Fibroblast of villous mesenchyme (primary cell): ENCODE measurements around the gene SYNJ2. TPM values are rescaled to one million over a fixed set of nuclear protein-coding genes. Genes with fewer than 3 reads are reported as not detected.

Source experiments
- DNase-seq: peaks from one replicate; pipeline ENCODE4 v3.0.0-alpha.2; 2010; ENCODE audit warnings: low read depth
- H3K4me3 ChIP-seq: 2 replicates; pipeline ENCODE4 v1.5.1; 2011; ENCODE audit warnings: low read depth, mild to moderate bottlenecking, low read length
- total RNA-seq: library from RNA; depleted of rRNA; stranded (reverse); fragments of >200 nt; gene quantifications from 2 replicates; pipeline ENCODE4 v1.2.3, GENCODE V29; 2012
- TF ChIP-seq, protein P1 (sequence below): IDR thresholded peaks from 2 replicates; pipeline ENCODE4 v1.5.1; 2012; ENCODE audit warnings: low read depth, mild to moderate bottlenecking, low read length; ENCODE audit not compliant: insufficient read depth

Gene SYNJ2
- total RNA-seq, 1 donor = 53.1 TPM

DNA sequence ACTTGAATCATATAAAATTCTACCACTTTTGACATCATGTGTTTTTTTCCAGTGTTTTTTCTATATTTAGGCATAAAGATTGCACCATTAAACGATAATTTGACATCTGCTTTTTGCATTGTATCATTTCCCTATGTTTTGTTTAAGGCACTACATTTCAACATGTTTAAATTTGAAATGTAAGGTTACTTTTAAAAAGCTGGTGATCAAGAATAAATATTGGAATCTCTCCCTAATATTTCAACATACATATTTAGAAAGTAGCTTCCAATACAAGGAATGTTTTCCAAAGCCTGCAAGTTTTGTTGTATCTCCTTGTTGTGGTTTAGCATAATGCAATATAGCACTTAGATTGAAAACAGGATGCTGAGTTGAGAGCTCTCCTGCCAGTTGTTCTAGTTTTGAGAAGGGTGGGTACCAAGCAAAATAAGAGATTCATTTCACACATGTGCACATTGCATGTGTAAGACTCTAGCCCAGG lies 76.5 kb downstream of the SYNJ2 start:
- no peak overlapping the region for H3K4me3 ChIP-seq
- DNase-seq = peak; percentile 44
- TF ChIP-seq, protein P1, sequence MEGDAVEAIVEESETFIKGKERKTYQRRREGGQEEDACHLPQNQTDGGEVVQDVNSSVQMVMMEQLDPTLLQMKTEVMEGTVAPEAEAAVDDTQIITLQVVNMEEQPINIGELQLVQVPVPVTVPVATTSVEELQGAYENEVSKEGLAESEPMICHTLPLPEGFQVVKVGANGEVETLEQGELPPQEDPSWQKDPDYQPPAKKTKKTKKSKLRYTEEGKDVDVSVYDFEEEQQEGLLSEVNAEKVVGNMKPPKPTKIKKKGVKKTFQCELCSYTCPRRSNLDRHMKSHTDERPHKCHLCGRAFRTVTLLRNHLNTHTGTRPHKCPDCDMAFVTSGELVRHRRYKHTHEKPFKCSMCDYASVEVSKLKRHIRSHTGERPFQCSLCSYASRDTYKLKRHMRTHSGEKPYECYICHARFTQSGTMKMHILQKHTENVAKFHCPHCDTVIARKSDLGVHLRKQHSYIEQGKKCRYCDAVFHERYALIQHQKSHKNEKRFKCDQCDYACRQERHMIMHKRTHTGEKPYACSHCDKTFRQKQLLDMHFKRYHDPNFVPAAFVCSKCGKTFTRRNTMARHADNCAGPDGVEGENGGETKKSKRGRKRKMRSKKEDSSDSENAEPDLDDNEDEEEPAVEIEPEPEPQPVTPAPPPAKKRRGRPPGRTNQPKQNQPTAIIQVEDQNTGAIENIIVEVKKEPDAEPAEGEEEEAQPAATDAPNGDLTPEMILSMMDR = no peak

DNA sequence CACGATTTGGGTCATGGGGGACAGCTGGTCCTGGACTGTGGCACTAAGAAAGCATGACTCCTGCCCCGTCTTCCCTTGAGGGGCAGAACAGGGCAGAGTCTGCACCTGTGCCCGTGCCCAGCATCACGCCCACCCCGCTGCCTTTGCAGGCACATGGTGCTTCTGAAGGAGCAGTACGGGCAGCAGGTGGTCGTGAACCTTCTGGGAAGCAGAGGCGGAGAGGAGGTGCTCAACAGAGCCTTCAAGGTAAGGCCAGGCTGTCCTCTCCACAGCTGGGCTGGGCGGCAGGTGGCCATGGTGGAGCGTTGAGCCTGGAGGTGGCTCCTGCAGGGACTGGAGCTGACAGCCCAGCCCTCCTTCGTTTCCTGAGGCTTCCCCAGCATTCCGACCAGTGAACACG lies 77.4 kb downstream of the SYNJ2 start:
- no peak overlapping the region for H3K4me3 ChIP-seq
- TF ChIP-seq, protein P1 = no peak
- DNase-seq = no peak

DNA sequence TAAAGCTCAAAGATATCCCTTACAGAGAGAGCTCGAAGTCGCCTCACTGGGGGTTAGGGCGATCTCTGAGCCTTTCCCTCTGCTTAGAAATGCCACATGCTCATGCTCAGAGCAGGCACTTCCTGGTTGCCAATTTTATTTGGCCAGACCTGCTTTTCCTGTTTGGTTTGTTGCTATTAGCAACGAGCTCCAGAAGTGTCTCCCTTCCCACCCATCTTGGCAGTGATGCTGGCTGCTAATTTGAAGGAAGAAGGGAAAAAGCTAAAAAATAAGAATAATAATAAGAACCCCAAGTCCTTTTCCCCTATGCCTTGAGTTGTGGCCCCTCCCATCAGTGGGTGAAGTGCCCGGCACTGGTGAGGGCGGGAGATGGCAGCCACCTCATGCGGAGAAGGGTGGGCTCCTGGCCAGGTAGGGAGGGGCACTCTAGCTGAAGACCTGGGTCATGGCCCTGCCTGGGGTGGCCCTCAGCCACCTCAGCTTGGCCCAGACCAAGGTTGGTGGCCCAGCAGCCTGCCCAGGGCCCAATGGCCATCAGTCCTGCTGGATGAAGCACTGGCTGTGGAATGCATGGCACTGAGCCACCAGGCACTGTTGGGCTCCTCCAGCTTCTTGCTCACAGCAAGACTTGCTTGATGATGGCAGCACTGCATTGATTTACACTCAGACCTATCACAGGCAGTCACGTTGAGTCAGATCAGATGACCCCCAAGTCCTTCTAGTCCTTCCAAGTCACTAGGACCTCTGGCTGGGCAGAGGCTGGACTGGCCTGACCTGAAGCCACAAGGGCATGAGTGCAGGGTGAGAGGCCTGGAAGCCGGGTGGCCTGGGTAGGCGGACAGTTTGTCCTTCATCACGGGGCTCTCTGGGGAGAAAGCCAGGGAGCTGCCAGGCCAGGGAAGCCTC lies 79.0 kb downstream of the SYNJ2 start:
- TF ChIP-seq, protein P1 = no peak
- DNase-seq = peak; percentile 86
- H3K4me3 ChIP-seq = no peak overlapping the region

DNA sequence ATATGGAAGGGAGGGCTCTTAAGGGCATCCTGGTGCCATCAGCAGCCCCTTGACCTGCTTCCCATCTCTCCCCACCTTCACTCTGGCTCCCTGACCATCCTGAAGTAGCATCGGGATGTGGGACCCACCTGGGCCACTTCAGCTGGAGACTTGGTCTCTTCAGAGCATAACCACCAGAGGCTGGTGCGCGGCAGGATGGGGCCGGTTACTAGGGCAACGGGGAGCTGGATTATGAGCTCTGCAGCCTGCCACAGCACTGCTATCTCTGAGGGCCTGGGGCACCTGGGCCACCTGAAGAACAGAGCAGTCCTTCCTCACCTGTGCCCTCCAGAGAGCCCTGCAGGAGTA lies 79.7 kb downstream of the SYNJ2 start:
- TF ChIP-seq, protein P1 = no peak
- no peak overlapping the region for H3K4me3 ChIP-seq
- DNase-seq = no peak

DNA sequence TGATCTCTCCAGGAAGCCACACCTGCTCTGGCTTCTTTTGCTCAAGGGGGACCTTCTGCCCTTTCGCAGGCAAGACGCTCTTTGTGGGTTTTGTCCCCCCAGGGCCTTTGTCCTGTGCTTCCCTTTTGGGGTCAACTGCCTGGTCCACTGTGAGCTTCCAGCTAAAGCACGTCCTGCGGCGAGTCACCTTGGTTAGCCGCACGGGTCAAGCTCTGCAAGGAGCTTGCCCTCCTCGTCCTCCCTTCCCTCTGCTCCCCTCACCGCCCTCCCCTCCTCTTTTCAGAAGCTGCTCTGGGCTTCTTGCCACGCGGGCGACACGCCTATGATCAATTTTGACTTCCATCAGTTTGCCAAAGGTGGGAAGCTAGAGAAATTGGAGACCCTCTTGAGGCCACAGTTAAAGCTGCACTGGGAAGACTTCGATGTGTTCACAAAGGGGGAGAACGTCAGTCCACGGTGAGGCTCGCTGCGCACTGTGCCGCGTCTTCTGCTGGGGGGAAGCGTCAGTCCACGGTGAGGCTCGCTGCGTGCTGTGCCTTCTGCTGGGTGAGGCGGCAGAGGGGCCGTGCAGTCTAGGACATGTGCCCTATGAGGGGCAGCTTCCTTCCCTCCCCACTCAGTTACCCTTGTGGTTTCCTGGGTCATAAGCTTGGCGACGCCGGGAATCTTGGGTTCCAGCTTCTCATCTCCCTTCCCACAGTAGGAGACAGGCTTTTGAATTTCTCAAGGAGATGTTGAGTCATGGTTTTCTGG lies 80.2 kb downstream of the SYNJ2 start:
- TF ChIP-seq, protein P1 = no peak
- no peak overlapping the region for H3K4me3 ChIP-seq
- DNase-seq = no peak

DNA sequence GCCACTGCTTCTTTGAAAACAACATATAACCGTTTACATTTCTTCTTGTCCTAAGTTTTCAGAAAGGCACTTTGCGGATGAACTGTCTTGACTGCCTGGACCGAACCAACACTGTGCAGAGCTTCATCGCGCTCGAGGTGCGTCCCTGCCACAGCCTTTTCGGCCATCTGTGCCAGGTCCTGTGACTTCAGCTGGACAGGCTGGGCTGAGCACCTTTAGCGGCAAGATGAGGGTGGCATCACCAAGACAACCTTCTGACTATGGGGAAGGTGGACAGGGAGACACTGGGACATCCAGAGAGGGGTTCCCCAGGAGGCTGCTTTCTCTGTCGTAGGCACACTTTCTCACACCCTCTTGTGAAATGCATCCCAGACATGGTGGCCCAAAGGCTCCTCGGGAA lies 82.1 kb downstream of the SYNJ2 start:
- no peak for DNase-seq
- TF ChIP-seq, protein P1 = no peak
- no peak overlapping the region for H3K4me3 ChIP-seq
